GM19351 (cell line): ENCODE measurements around the gene CSTB.

Experiments used
- ATAC-seq: cut with Tn5 transposase; IDR thresholded peaks from one replicate; pipeline ENCODE4 v1.9.1; 2021; ENCODE audit warnings: mild to moderate bottlenecking, moderate library complexity; ENCODE audit not compliant: unreplicated experiment

Gene CSTB

DNA sequence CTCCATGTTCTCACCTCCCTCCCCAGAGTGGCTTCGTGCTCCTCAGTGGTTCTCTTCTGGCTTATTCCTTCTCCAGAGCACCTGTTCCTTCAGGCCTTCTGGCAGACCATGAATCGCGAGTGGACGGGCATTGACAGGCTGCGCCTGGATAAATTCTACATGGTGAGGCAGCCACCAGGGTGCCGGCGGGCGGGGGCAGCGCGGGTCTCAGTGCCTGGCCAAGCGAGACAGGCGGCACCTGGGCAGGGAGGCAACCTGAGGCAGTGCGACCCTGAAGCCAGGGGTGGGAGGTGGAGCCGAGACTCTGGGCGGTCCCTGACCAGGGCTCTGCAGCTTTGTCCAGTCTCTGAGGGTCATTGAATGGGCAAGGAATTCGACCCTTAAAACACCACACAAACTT, 17.1 kb upstream of the CSTB start:
- no peak for ATAC-seq

DNA sequence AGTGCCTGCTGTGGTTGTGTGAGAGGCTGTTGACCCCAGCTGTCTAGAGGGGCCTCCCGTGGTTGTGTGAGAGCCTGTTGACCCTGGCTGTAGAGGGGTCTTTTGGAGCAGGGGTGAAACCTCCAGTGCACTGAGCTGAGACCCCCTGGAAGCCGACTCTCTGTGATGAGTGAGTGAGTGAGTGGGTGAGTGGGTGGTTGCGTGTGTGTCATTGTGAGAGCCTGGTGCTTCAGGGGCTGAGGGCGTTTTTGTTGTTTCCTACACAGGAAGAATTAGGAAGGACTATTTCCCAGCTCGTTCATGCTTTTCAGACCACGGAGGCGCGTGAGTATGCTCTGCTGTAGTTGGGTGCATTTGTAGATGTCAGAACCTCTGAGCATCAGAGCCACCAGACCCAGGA, 16.3 kb upstream of the CSTB start:
- no peak for ATAC-seq

DNA sequence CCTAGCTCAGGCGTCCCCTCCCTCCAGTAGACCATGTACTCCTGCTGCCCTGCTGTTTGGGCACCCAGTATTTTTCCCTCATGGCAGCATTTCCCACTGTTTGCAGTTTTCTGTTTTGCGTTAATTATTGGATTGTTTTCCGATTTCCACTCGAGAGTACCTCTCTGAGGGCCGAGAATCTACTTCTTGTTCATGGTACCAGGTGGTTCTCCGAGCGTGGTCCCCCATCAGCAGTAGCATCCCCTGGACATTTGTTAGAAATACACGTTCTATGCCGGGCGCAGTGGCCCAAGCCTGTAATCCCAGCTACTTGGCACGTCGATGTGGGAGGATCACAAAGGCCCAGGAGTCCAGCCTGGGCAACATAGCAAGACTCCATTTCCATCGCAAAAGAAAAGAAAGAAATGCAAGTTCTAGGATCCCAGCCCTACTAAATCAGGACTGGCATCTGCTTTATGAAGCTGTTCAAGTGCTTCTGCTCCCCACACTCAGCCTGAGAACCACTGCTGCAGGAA, 14.0 kb upstream of the CSTB start:
- ATAC-seq = no peak

DNA sequence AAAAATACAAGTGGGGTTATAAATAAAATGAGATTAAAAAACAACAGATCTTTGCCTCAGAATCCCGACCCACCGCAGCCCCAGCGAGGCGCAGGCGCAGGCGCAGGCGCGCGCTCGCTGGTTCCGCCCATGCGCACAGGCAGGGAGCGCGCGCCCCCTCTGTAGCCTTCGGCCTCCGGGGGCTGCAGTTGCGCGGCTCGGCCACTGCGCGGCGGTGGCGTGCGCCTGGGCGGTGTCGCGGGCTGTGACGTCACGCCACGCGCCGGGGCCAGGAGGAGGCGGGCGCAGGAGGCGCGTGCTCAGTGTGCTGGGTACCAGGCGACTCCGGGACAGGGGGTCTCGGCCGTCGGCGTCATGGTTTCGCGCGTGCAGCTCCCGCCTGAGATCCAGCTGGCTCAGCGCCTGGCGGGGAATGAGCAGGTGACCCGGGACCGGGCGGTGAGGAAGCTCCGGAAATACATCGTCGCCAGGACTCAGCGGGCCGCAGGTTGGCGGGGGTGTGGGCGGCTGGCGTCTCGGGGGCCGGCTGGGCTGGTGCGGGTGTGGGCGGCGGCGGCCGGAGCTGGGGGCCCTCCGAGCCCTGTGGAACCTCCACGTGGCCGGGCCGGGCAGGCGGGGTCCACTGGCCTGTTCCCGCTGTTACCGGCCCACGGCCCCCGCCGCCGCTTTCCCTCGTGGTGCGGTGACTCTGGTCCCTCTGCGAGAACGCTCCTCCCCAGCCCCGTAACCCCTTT, 13.3 kb upstream of the CSTB start, which contains the start of gene RRP1:
Gene RRP1 (plus strand): TSS at position 302 of the 734 bp plus-strand sequence. CDS start 53 bp downstream, at position 355.
- peak; percentile 79 for ATAC-seq

DNA sequence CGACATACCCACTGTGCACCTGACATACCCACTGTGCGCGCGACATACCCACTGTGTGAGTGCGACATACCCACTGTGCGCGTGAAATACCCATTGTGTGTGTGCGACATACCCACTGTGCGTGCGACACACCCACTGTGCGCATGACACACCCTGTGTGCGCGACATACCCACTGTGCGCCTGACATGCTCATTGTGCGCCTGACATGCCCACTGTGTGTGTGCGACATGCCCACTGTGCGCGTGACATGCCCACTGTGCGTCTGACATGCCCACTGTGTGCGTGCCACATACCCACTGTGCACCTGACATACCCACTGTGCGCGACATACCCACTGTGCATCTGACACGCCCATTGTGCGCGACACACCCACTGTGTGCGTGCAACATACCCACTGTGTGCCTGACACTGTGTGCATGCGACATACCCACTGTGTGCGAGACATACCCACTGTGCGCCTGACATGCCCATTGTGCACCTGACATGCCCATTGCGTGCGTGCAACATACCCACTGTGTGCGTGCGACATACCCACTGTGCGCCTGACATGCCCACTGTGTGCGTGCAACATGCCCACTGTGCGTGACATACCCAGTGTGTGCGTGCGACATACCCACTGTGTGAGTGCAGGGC, 10.8 kb upstream of the CSTB start:
- ATAC-seq = no peak

DNA sequence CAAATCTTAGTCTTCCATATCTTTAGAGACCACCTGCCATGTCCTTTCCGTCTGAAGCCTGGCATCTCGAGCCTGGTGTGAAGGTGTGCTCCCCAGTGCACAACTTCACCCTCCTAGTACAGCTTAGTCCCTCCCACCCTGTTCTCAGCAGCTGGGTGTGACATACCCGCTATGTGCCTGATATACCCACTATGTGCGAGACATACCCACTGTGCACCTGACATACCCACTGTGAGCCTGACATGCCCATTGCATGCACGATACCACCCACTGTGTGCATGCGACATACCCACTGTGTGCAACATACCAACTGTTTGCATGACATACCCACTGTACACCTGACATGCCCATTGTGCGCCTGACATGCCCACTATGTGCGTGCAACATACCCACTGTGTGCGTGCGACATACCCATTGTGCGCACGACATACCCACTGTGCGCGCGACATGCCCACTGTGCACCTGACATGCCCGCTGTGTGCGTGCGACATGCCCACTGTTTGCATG, 10.2 kb upstream of the CSTB start:
- no peak for ATAC-seq

DNA sequence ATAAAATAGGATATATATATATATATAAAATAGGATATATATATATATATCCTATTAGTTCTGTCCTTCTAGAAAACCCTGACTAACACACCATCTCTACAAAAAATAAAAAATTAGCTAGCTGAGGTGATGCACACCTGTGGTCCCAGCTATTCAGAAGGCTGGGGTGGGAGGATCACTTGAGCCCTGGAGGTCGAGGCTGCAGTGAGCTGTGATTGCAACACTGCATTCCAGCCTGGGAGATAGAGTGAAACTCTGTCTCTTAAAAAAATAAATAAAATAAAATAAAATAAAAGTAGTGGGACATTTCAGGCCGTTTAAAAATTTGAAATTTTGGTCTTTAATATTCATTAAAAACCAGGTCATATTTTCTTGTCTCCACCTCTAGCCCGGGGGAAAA, 9.0 kb upstream of the CSTB start:
- ATAC-seq = no peak

DNA sequence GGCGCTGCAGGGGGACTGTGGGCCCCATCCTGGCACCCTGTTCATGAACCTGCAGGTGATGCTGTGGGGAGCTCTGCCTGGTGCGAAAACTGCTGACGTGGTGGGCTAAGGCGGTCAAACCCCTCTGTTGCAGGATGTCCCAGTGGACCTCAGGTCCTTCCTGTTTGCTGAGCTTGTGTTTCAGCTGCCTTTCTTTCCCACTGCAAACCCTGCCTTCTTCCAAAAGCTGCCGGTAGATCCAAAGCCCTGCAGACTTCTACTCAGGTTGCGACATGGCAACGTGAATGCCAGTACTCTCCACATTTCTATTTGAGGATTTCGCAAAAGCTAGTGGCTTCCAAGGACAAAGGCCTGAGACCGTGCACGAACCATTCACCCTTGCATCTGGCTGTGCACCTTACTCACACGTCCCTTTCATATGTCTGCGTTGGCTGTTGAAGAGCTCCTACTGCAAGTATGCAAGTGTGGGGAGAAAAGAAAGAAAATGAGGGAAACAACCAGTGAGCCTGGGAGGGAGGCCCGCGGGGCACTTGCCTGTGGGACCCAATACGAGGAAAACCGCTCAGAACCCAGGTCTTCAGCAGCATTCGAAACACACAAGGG, 7.1 kb upstream of the CSTB start:
- ATAC-seq = no peak

DNA sequence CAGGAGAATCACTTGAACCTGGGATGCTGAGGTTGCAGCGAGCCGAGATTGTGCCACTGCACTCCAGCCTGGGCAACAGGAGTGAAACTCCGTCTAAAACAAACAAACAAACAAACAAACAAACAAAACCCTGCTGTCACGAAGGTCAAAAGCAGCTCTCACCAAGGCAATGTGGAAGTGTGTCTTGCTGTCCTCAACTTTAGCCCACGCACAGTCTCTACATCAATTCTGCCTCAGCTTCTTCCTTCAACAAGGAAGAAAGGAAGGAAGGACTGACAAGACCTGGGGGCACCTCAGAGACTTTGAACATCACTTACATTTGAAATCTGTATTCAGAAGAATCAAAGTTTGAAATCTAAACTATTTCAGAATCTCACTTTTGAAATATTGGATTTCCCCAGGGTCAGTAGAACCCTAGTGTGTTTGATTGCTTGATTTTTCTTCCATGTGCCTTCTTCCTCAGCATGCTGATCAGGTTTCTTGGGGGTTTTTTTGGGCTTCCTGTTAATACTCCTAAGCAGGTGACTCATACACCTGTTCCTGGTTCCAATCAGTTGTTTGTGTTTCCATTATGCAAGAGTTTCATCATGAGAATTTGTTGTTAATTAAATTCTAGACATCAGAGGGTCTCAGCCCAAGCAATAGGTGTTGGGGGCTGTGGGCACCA, 6.5 kb upstream of the CSTB start:
- ATAC-seq = no peak

DNA sequence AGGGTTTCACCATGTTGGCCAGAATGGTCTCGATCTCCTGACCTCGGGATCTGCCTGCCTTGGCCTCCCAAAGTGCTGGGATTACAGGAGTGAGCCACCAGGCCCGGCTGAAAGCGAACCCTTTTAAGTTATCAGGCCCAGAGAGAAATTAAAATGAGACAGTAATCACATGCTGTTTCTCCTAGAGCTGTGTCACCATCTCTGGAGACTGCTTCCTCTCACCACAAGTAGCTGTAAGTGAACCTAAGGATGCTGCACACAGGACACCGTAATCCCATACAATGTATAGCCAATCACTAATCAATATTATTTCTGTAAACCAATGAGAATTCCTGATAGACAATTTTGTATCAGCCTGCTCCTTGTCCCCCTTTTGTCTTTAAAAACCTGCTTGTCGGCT, 5.7 kb upstream of the CSTB start:
- no peak for ATAC-seq

DNA sequence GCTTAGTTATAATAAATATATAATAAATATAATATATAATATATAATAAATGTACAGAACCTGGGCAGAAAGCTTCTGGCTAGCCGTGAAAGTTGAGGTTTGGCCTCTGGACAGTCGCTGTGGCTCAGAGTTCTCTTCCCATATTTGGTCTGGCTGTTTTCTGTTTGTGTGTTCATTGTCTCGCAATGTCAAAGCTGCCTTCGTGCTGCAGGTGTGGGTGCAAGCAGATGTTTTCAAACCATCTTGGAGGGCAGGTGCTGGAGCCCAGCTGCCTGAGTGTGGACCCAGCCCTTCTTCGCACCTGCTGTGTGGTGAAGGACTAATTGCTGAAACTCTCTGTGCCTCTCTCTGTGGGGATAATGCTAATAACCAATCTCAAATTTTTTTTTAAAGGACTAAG, 3.6 kb upstream of the CSTB start:
- ATAC-seq = no peak

DNA sequence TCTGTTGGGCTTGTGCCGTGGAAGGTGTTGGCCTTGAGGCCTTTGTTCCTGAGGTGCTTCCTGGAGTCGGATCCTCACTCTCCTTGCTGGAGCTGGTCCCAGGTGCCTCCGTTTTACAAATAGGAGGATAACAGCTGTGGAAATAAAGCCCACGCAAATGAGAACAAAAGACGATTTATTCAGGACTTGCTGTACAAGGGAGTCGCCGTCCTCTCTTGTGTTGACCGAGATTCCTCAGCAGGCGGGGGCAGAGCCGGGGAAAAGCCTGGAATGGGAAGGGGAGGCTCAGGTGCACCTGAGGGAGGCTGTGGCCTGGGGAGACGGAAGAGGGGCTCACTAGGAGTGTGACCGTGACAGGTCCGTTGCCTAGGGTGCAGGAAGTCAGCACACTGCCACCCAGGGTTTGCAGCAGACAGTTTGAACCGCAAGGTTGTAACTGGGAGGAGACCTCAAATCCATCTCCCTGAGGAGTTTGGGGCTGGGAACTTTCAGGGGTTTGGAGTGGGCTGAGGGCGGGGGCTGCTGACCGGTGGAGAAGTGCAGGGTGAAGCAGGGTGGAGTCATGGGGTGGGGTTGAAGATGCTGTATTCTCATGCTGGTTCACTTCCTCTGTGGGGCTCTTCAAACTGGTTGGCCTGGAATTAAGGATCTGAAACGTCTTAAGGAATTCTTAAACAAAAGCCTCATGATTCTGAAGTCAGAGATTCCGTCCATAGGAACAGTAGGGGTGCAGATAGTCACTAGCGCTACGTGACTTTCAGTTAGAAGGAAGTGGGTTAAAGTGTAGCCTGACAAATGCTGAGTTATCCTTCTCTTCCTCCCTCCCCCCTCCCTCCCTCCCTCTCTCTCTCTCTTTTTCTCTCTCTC, 2.6 kb upstream of the CSTB start:
- ATAC-seq = no peak

DNA sequence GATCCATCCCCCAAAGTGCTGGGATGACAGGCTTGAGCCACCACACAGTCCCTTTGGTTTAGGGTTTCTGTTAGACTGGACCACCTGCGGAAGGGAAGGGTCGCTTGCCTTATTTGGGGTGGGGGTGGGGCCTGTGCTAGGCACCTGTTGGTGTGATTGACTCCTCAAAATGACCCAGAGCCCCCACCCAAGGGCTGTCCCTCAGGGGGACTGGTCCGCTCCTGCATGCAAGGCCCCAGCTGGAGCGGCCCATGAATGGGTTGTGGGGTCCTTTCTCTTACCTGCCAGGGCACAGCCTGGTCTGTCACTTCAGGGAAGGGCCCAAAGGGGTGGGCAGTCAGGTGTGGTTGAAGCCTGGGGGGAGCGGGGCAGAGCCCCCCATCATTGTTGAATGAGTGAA, 1.8 kb upstream of the CSTB start:
- ATAC-seq = no peak

DNA sequence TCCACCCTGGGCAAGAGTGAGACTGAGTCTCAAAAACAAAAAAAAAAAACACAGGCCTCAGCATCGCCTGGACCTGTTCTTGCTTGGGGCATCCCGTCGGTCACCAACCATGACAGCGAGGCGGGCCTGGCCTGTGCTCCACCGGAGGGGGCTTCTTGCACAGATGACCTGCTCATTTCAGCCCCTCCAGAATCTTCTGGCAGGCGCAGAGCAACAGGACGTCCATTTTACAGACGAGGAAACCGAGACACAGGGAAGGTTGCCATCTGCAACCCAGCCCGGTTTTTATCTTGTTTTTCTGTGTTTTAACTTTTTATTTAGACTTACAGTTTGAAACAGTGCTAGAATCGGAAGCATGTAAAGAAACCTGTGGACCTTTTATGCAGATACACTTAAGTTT, 918 bp downstream of the CSTB start:
- no peak for ATAC-seq

DNA sequence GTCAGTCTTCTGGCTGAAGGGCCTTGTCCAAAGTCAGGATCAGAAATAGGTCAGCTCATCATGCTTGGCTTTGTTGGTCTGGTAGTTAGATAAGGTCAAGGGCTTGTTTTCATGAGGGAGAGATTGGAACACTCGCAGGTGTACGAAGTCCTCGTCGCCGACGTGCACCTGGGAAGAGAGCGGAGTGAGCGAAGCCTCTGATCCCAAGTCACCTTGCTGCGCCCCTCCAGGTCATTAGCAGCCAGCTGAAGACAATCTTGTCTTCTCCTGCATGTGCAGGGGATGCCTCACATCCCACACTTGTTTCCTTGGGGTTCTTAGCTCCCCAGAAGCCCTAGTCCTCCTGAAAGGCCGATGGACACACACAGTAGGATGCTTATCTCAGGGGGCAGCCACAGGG, 1.9 kb downstream of the CSTB start:
- ATAC-seq = no peak

DNA sequence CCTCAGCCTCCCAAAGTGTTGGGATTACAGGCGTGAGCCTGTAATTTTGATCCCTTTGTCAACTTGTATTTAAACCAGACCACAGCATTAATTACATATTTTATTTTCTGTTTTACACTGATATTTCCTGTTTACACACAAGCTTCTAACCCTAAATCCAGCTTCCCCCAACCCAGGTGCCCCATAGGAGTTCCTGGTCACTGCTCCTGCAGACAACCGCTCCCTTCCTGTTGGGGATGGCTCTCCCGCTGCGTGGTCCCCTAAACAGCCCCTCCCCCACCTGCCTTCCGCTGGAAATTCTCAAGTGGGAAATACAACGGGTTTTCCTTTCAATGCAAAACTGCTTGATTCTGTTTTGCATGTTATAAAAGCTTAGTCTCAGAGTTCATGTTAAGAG, 3.7 kb downstream of the CSTB start:
- ATAC-seq = no peak

DNA sequence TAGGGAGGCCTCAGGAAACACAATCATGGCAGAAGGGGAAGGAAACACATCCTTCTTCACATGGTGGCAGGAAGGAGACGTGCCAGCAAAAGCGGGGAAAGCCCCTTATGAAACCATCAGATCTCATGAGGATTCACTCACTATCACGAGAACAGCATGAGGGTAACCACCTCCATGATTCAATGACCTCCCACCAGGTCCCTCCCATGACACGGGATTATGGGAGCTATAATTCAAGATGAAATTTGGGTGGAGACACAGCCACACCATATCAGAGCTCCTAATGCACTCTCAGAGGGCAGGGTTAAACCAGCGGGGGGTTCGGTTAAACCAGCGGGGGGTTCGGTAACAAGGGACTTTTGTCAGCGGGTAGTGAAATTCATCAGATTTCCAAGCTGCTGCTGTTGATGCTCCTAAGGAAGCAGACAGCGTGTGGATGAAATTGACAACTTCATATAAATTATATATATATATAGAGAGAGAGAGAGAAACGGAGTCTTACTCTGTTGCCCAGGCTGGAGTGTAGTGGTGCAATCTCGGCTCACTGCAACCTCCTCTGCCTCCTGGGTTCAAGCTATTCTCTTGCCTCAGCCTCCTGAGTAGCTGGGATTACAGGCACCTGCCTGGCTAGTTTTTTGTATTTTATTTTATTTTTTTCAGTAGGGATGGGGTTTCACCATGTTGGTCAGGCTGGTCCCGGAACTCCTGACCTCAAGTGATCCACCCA, 4.2 kb downstream of the CSTB start:
- no peak for ATAC-seq

DNA sequence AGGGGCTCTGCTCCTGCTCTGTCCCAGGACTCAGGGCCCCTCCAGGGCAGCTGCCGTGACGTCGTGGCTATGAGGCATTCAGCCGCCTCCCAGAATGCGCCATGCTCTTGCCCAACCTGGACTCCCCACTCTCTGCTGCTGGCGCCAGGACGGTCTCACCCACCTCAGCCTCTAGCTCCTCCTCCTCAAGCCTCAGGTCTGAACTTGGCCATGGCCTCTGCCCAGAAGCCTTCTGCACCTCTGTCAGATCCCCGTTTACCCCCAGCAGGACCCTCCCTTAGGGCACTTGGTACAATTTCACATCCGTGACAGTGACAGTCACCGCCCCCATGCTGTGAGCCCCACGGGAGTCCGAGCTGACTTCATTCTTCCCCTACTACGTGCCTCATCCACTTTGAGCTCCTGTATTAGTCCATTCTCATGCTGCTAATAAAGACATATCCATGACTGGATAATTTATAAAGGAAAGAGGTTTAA, 4.9 kb downstream of the CSTB start:
- no peak for ATAC-seq

DNA sequence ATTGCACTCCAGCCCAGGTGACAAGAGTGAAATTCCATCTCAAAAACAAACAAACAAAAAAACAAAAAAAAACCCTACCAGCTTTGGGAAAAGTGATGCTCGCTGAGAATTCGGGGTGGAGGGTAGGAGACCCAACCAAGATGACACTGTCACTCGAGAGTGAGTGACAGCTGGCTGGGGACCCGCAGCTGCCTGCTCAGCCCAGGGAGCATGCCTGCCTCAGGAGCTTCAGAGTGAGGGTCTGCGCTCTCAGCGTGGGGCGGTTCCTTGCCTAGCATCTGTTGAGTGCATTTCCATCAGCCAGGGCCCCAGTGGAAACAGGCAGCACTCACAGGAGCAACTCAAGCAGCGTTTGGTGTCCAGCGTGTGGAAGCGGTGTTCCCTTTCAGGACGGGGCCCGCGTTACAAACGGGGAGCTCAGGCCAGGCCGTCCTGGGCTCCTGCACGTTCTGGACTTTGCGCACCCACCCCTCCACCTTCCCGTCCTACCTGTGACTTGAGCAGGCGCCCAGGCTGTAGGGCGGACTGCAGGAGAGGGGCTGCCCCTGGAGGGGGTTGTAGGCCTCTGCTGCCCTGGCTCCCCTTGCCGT, 5.9 kb downstream of the CSTB start:
- no peak for ATAC-seq
